Body of pancreas (tissue), 4 donors: ENCODE measurements around the gene PBX1. TPM values are rescaled to one million over a fixed set of nuclear protein-coding genes. Genes with fewer than 3 reads are reported as not detected.
"Not testable (repeated sequence)": the region's sequence is repeated elsewhere in the genome, so short reads cannot be mapped to it uniquely, and the experiment has no call there.

Experiments
- ATAC-seq: fragments of 150-250 bp; one replicate; pipeline ENCODE4 v1.9.1; 2016
- DNase-seq, 4 donors: peaks; one replicate each; pipeline ENCODE4 v3.0.0-alpha.2; 2019
- H3K27ac ChIP-seq, 4 donors: fragments of 200-600 bp; sonication (generic); 1 replicate in 3 of 4; 2 replicates in 1 of 4; pipeline versions ENCODE4 v1.5.1 to v1.6.1; 2016 to 2019; ENCODE audit warnings: mild to moderate bottlenecking in 1 of 4, mixed read lengths in 1 of 4, moderate library complexity in 1 of 4
- H3K27me3 ChIP-seq, 2 donors: fragments of 200-600 bp; sonication (generic); one replicate each; pipeline ENCODE4 v1.6.0; 2016; ENCODE audit warnings: mild to moderate bottlenecking in 1 of 2
- H3K36me3 ChIP-seq, 2 donors: fragments of 200-600 bp; sonication (generic); replicated peaks in 1 of 2; 2 replicates each; pipeline ENCODE4 v1.5.1; 2016; ENCODE audit warnings: low read depth in 2 of 2; ENCODE audit not compliant: insufficient read depth in 1 of 2
- H3K4me1 ChIP-seq: fragments of 200-600 bp; sonication (generic); one replicate; pipeline ENCODE4 v1.6.0; 2016
- H3K4me3 ChIP-seq, 2 donors: fragments of 200-600 bp; sonication (generic); 1 replicate in 1 of 2; 2 replicates in 1 of 2; pipeline ENCODE4 v1.5.1; 2016 to 2019
- H3K9me3 ChIP-seq, 3 donors: fragments of 200-600 bp; sonication (generic); 1 replicate in 2 of 3; 2 replicates in 1 of 3; pipeline ENCODE4 v1.5.1; 2016
- POLR2A ChIP-seq, 3 donors: fragments of 450-650 bp; IDR thresholded peaks; one replicate each; pipeline ENCODE4 v1.6.1; 2016; ENCODE audit warnings: antibody characterized with exemption in 3 of 3, mild to moderate bottlenecking in 2 of 3
- WGBS, 2 donors: methylation state at CpG; one replicate each; pipeline ENCODE4 v1.1.5; 2017; 5-methylcytosine and 5-hydroxymethylcytosine counted together
- intact Hi-C: fragments of 100-400 bp; cut with DNase I; formaldehyde crosslinking; loops from one replicate; pipeline ENCODE4 v1.15.1; 2023
- total RNA-seq, 2 donors: library from RNA; depleted of rRNA; stranded (reverse); fragments of >200 nt; gene quantifications; one replicate each; pipeline ENCODE4 v1.1.0, GENCODE V29; 2016
- TF ChIP-seq, protein P1 (sequence below), 7 experiments: fragments of 450-650 bp in 4 of 7; fragments of 200-600 bp in 3 of 7; sonication (generic) in 3 of 7; IDR thresholded peaks; one replicate each; pipeline ENCODE4 v1.5.1; 2016 to 2019; ENCODE audit warnings: antibody characterized with exemption in 7 of 7

The PBX1 gene
- total RNA-seq, 2 donors from 2014 or later, result 83.1 to 111 TPM

DNA sequence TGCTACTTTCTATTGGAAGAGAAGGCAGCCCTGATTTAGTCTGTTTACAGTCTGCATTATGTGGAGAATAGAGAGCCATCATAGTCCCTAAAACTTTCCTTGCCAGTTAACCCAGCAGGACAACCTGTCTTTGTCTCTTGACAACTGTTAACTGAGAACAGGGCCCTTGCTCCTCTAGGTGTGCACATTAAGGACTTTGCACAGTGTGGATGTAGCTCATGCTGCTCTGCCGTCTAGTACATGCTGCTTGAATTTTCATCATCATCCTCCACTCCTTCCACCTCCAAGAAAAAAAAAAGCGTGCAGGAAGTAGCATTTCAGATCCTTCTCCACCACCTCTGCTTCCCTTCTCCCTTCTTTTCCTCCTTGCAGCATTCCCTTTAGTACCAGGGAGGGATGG is 91.5 kb downstream of the PBX1 start:
- 80 to 82% methylated on average over 2 of the region's 2 CpGs for WGBS, 2 donors
- no peaks in the 10 kb centered on the region for H3K27me3 ChIP-seq
- H3K36me3 ChIP-seq, result no peaks in the 10 kb centered on the region
- no peak for ATAC-seq
- intact Hi-C loops, result no loop called here
- H3K9me3 ChIP-seq, result no peaks in the 10 kb centered on the region
- TF ChIP-seq POLR2A (IDR thresholded peaks at IDR 0.05), result no peak
- TF ChIP-seq, protein P1, sequence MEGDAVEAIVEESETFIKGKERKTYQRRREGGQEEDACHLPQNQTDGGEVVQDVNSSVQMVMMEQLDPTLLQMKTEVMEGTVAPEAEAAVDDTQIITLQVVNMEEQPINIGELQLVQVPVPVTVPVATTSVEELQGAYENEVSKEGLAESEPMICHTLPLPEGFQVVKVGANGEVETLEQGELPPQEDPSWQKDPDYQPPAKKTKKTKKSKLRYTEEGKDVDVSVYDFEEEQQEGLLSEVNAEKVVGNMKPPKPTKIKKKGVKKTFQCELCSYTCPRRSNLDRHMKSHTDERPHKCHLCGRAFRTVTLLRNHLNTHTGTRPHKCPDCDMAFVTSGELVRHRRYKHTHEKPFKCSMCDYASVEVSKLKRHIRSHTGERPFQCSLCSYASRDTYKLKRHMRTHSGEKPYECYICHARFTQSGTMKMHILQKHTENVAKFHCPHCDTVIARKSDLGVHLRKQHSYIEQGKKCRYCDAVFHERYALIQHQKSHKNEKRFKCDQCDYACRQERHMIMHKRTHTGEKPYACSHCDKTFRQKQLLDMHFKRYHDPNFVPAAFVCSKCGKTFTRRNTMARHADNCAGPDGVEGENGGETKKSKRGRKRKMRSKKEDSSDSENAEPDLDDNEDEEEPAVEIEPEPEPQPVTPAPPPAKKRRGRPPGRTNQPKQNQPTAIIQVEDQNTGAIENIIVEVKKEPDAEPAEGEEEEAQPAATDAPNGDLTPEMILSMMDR (IDR thresholded peaks at IDR 0.05), result no peak
- no peak for DNase-seq
- peaks cover 88% of the 10 kb centered on the region for H3K4me1 ChIP-seq
- H3K27ac ChIP-seq, result peak overlapping the region in 3 of 4 donors; percentile 9 to 77 (median 67)
- no peak overlapping the region for H3K4me3 ChIP-seq

- no peaks in the 10 kb centered on the region for H3K36me3 ChIP-seq
- no peak overlapping the region for H3K4me3 ChIP-seq
- H3K27ac ChIP-seq, result peak overlapping the region; percentile 35 to 77 (median 62)
- intact Hi-C loops, result no loop called here
- 39 to 53% methylated on average over 13 of the region's 13 CpGs for WGBS, 2 donors
- TF ChIP-seq, protein P1 (IDR thresholded peaks at IDR 0.05), result no peak
- TF ChIP-seq POLR2A (IDR thresholded peaks at IDR 0.05), result no peak
- H3K9me3 ChIP-seq, result no peaks in the 10 kb centered on the region
- peaks cover 97% of the 10 kb centered on the region for H3K4me1 ChIP-seq
- DNase-seq, result peak in 3 of 4 donors; percentile 56 to 66 (median 62)
- no peaks in the 10 kb centered on the region for H3K27me3 ChIP-seq
- peak; percentile 57 for ATAC-seq
These were observed 92.5 kb downstream of the PBX1 start for GRCh38 chr1:164651351-164651951.

GRCh38 chr1:164652969-164653368 is 94.0 kb downstream of the PBX1 start:
- H3K27me3 ChIP-seq, H3K4me3 ChIP-seq, intact Hi-C loops, DNase-seq, H3K9me3 ChIP-seq, ATAC-seq, H3K36me3 ChIP-seq: not testable (repeated sequence)
- Histone ChIP-seq H3K4me1 (peaks cover 94% of the 10 kb centered on the region), H3K27ac (peak overlapping the region in 2 of 4 donors; percentile 67 to 77)
- 62 to 67% methylated on average over 6 of the region's 6 CpGs for WGBS, 2 donors

- Histone ChIP-seq H3K4me1 (peaks cover 94% of the 10 kb centered on the region), H3K36me3 (no peaks in the 10 kb centered on the region), H3K9me3 (no peaks in the 10 kb centered on the region), H3K4me3 (no peak overlapping the region), H3K27me3 (no peaks in the 10 kb centered on the region), H3K27ac (peak overlapping the region; percentile 3 to 77 (median 47))
- no peak for ATAC-seq
- DNase-seq, result no peak
- TF ChIP-seq, protein P1 (IDR thresholded peaks at IDR 0.05), result no peak
- no peak for TF ChIP-seq POLR2A (IDR thresholded peaks at IDR 0.05)
- intact Hi-C loops, result no loop called here
- WGBS, 2 donors, result 65 to 68% methylated on average over 3 of the region's 3 CpGs
These were observed 94.7 kb downstream of the PBX1 start for GRCh38 chr1:164653705-164654104.

GRCh38 chr1:164654200-164654599 is 95.2 kb downstream of the PBX1 start:
- intact Hi-C loops, result no loop called here
- H3K4me1 ChIP-seq, result peaks cover 94% of the 10 kb centered on the region
- no peaks in the 10 kb centered on the region for H3K27me3 ChIP-seq
- DNase-seq (no peak), ATAC-seq (no peak)
- H3K36me3 ChIP-seq, result no peaks in the 10 kb centered on the region
- no peak overlapping the region for H3K4me3 ChIP-seq
- WGBS, 2 donors, result 27 to 39% methylated on average over 3 of the region's 3 CpGs
- H3K27ac ChIP-seq, result peak overlapping the region in 3 of 4 donors; percentile 27 to 77 (median 67)
- TF ChIP-seq POLR2A (IDR thresholded peaks at IDR 0.05), result no peak
- TF ChIP-seq, protein P1 (IDR thresholded peaks at IDR 0.05), result no peak
- H3K9me3 ChIP-seq, result no peaks in the 10 kb centered on the region
